Stimulated activated naive CD4-positive, alpha-beta T cell (primary cell): ENCODE data around the gene CST7.
"Not testable (repeated sequence)": the region's sequence is repeated elsewhere in the genome, so short reads cannot be mapped to it uniquely, and the experiment has no call there.

ENCODE experiments used
- DNase-seq, 6 experiments: peaks; one replicate each; lab custom pipeline; 2025; lab: John Stamatoyannopoulos, UW

CST7 gene

GRCh38 chr20:24948939-24949679 is at the start of gene CST7:
CST7 (plus strand) TSS chr20:24949269; CDS start chr20:24949506, 237 bp downstream.
- DNase-seq = peak; percentile 12 to 79 (median 52)

- DNase-seq = no peak
Measured at GRCh38 chr20:24906806-24907205, 42.3 kb upstream of the CST7 start.

GRCh38 chr20:24908642-24909041 is 40.4 kb upstream of the CST7 start:
- DNase-seq = no peak

GRCh38 chr20:24909086-24909780 is 39.8 kb upstream of the CST7 start:
- no peak for DNase-seq

GRCh38 chr20:24909861-24910260 is 39.2 kb upstream of the CST7 start:
- no peak for DNase-seq

- DNase-seq = no peak
Measured at GRCh38 chr20:24910461-24910860, 38.6 kb upstream of the CST7 start.

GRCh38 chr20:24911461-24911860 is 37.6 kb upstream of the CST7 start:
- DNase-seq = no peak

GRCh38 chr20:24912397-24913075 is 36.5 kb upstream of the CST7 start:
- DNase-seq = no peak

GRCh38 chr20:24913076-24913628 is 35.9 kb upstream of the CST7 start:
- no peak for DNase-seq

- DNase-seq = no peak
Measured at GRCh38 chr20:24914388-24915241, 34.5 kb upstream of the CST7 start.

GRCh38 chr20:24915440-24915839 is 33.6 kb upstream of the CST7 start:
- DNase-seq = no peak

GRCh38 chr20:24915892-24916291 is 33.2 kb upstream of the CST7 start:
- no peak for DNase-seq

- no peak for DNase-seq
Measured at GRCh38 chr20:24916412-24916811, 32.7 kb upstream of the CST7 start.

GRCh38 chr20:24917056-24917455 is 32.0 kb upstream of the CST7 start:
- DNase-seq = no peak

- peak in 5 of 6 experiments; percentile 3 to 28 (median 16) for DNase-seq
Measured at GRCh38 chr20:24917797-24918578, 31.1 kb upstream of the CST7 start.

- DNase-seq = no peak
Measured at GRCh38 chr20:24918579-24919566, 30.2 kb upstream of the CST7 start.

GRCh38 chr20:24919665-24920064 is 29.4 kb upstream of the CST7 start:
- DNase-seq = not testable (repeated sequence)

GRCh38 chr20:24920706-24921105 is 28.4 kb upstream of the CST7 start:
- not testable (repeated sequence) for DNase-seq

- DNase-seq = not testable (repeated sequence)
Measured at GRCh38 chr20:24929259-24929658, 19.8 kb upstream of the CST7 start.
